ENCODE results near the gene UNCX. TPM values are rescaled to one million over a fixed set of nuclear protein-coding genes. Genes with fewer than 3 reads are reported as not detected.
"Not testable (repeated sequence)": the region's sequence is repeated elsewhere in the genome, so short reads cannot be mapped to it uniquely, and the experiment has no call there.

The UNCX gene
- not detected for total RNA-seq
- long read RNA-seq, result 0 reads

- ATAC-seq (no peak), DNase-seq (ENCODE audit: missing footprints) (no peak)
- intact Hi-C loops (cut with DNase I), result no loop called here
Measured at GRCh38 chr7:1232623-1233332, at the start of gene UNCX. TSS of gene UNCX (plus strand) at chr7:1232872. CDS start at chr7:1233018, 146 bp downstream.

- intact Hi-C loops (cut with DNase I), result no loop called here
- ATAC-seq (no peak), DNase-seq (ENCODE audit: missing footprints) (no peak)
Measured at GRCh38 chr7:1187127-1187526, 45.5 kb upstream of the UNCX start.

- no peak for DNase-seq (ENCODE audit: missing footprints)
- no peak for ATAC-seq
- intact Hi-C loops (cut with DNase I), result no loop called here
Measured at GRCh38 chr7:1188720-1189294, 43.9 kb upstream of the UNCX start.

- ATAC-seq, result no peak
- intact Hi-C loops (cut with DNase I), result loop anchor here (5.0 kb wide), 1 partner anchor 282 kb away; no protein-coding TSS in a partner anchor
Measured at GRCh38 chr7:1189986-1190772, 42.5 kb upstream of the UNCX start.

GRCh38 chr7:1192171-1192676 is 40.4 kb upstream of the UNCX start:
- intact Hi-C loops (cut with DNase I), result loop anchor here (5.0 kb wide), 1 partner anchor 280 kb away; no protein-coding TSS in a partner anchor
- ATAC-seq, result no peak

More at GRCh38 chr7:1189986-1190772, 42.5 kb upstream of the UNCX start:
- DNase-seq (ENCODE audit: missing footprints), result no peak

GRCh38 chr7:1193593-1194424 is 38.9 kb upstream of the UNCX start:
- ATAC-seq, result peak; percentile 80
- intact Hi-C loops (cut with DNase I), result loop anchor here (5.0 kb wide), 1 partner anchor 278 kb away; no protein-coding TSS in a partner anchor
- no peak for DNase-seq (ENCODE audit: missing footprints)

More at GRCh38 chr7:1192171-1192676, 40.4 kb upstream of the UNCX start:
- DNase-seq (ENCODE audit: missing footprints), result no peak

- DNase-seq (ENCODE audit: missing footprints); ATAC-seq; intact Hi-C loops (cut with DNase I): not testable (repeated sequence)
Measured at GRCh38 chr7:1196441-1196840, 36.2 kb upstream of the UNCX start.

GRCh38 chr7:1196950-1197349 is 35.7 kb upstream of the UNCX start:
- intact Hi-C loops (cut with DNase I), result no loop called here
- DNase-seq (ENCODE audit: missing footprints), result no peak
- ATAC-seq, result no peak

- intact Hi-C loops (cut with DNase I), result no loop called here
- no peak for ATAC-seq
Measured at GRCh38 chr7:1197997-1198625, 34.6 kb upstream of the UNCX start.

GRCh38 chr7:1200045-1200444 is 32.6 kb upstream of the UNCX start:
- ATAC-seq (no peak), DNase-seq (ENCODE audit: missing footprints) (no peak)
- intact Hi-C loops (cut with DNase I), result no loop called here

More at GRCh38 chr7:1197997-1198625, 34.6 kb upstream of the UNCX start:
- DNase-seq (ENCODE audit: missing footprints), result no peak

- intact Hi-C loops (cut with DNase I), result no loop called here
- ATAC-seq (no peak), DNase-seq (ENCODE audit: missing footprints) (no peak)
Measured at GRCh38 chr7:1201916-1202315, 30.8 kb upstream of the UNCX start.

GRCh38 chr7:1202914-1203313 is 29.8 kb upstream of the UNCX start:
- ATAC-seq; intact Hi-C loops (cut with DNase I); DNase-seq (ENCODE audit: missing footprints): not testable (repeated sequence)

GRCh38 chr7:1204460-1205140 is 28.1 kb upstream of the UNCX start:
- ATAC-seq, result no peak
- no peak for DNase-seq (ENCODE audit: missing footprints)
- intact Hi-C loops (cut with DNase I), result no loop called here

- intact Hi-C loops (cut with DNase I); DNase-seq (ENCODE audit: missing footprints); ATAC-seq: not testable (repeated sequence)
Measured at GRCh38 chr7:1205742-1206141, 26.9 kb upstream of the UNCX start.

GRCh38 chr7:1209097-1209496 is 23.6 kb upstream of the UNCX start:
- no peak for ATAC-seq
- intact Hi-C loops (cut with DNase I), result no loop called here
- no peak for DNase-seq (ENCODE audit: missing footprints)

- DNase-seq (ENCODE audit: missing footprints) (no peak), ATAC-seq (no peak)
- intact Hi-C loops (cut with DNase I), result no loop called here
Measured at GRCh38 chr7:1210321-1210978, 22.2 kb upstream of the UNCX start.
